ENCODE measurements around the gene GADD45G.

The GADD45G gene

DNA sequence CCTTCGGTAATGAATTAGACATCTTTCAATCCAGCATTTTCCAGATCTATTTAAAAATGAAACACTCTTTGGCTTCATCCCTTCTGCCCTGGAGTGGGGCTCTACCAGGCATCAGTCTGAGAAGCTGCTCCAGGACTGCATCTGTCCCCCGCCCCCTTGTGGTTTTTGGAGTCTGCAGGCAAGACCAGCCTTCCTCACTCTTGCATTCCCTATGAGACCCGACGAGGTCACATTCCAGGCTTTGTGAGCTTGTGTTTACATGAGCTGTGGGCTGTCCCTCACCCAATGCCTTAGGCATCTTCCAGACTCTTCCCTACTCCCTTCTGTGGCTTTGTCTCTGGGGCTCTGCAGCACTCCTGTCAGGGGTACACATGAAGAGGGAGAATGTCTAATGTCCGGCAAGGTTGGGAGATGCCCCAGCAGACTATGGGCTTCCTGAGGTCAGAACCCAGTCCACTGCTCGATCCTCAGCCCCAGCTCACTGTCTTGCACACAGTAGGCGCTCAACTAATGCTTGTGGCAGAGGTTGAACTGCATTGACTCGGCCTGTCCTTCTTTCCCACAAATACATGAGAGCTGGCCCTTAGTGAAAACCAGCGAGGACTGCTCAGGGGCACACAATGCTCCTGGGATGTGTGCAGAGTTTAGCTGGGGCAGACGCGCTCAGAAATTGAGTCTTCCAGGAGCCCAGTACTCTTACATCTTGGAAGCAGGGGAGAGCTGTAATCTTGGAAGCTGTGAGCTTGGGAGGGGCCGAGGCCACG lies 11.7 kb upstream of the GADD45G start:
- DNase-seq (ENCODE audit: low spot score) = no peak

DNA sequence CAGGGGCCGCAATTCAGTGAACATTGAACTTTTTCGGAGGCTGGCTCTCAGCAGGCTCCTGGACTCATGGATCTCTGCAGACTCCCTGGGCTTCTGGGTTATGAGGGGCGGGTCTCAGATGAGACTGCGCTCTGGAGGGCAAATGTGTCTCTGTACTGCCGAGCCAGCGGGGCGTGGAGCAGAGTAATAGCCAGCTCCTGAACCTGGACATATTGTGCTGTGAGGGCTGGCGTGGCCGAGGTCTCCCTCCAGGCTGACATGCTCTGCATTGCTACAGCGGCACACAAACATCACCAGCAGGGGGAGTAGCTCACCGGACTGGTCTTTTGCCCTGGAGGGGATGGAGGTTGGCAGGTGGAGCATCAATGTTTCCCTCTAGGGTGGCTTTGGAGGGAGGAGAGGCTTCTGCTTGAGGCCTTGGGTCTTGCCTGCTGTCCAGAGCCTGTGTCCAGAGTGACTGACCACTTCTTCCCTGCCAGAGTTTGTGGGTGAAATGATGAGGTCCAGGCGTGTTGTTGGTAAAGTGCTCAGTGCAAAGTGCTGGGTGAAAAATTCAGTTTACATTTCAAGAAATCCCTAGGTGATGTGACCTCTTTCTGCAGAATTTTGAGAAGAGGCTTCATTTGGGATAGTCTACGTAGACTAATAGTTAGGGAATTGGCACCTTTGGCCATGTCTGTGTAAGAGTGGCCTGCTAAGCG lies 10.9 kb upstream of the GADD45G start:
- DNase-seq (ENCODE audit: low spot score) = no peak

DNA sequence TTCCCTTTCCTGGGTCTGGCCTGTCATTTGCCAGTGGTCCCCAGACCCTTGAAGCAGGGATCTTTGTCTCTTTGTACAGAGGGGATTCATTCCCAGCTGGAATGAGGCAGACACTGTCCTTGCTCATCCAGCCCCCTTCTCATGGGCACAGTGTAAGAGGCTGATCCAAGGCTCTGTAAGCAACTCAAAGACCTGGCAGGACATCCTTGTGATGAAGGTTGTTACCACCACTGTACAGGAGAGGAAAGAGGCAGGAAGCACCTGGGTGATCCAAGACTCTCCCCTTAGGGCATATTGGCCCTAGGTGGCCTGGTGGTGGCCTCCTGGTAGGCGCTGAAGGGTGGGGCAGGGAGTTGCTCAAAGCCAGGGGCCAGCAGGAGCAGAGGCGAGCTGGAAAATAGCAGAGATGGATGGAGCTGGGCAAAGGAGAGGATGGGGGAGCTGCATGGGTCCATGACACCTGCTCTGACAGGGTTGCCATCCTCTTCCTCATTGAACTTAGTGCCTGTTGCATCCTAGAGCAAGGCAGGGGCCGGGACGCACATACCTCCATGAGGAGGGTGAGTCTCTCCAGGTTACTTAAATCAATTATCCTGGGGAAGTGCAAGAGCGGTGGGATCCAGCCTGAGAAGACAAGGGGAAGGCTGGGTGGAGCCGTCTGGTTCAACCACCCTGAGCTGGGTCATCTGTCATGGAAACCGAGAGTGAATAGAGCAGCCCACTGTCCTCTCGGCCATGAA lies 9.8 kb upstream of the GADD45G start:
- no peak for DNase-seq (ENCODE audit: low spot score)

DNA sequence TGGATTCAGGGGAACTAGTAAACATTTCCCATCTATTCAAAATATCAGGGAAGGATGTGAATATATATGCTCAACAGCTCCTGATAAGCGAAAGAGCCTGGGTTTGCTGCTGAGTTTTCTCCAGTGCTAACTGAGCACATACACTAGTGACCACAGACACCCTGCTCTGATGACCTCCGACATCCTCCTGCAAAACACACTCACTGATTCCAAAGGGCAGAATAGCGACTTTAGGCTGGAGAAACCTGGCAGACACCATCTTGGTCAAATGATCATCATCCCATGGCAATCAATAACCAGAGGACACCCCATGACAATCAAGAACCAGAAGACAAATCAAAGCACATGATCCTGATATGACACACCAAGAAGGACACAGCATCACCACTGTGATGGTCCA lies 9.2 kb upstream of the GADD45G start:
- DNase-seq (ENCODE audit: low spot score) = no peak

DNA sequence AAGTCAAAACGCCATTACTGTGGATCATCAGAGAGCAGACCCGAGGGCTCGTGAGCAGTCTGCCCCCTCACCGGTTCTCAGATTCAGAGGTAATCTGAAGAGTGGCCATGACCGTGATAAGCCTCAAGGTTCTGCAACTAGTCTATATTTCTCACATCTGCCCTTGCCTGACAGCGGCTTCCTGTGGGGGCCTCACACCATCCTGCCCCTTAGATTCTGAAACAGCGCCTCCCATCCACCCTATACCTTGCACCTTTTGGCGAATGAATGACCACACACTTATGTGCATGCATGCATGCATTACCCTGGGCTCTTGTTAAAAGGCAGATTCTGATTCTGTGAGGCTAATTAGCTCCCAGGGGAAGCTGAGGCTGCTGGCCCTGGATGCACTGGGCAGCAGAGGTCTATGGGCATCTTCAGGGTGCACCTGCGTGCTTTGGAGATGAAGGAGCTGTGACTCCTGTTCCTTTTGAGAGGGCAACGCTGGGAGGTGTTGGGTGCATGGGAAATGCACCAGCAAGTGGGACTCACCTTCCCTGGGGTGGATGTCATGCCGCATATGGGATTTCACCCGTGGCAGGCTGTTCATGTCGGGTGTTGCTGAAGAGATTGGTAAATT lies 7.8 kb upstream of the GADD45G start:
- no peak for DNase-seq (ENCODE audit: low spot score)

DNA sequence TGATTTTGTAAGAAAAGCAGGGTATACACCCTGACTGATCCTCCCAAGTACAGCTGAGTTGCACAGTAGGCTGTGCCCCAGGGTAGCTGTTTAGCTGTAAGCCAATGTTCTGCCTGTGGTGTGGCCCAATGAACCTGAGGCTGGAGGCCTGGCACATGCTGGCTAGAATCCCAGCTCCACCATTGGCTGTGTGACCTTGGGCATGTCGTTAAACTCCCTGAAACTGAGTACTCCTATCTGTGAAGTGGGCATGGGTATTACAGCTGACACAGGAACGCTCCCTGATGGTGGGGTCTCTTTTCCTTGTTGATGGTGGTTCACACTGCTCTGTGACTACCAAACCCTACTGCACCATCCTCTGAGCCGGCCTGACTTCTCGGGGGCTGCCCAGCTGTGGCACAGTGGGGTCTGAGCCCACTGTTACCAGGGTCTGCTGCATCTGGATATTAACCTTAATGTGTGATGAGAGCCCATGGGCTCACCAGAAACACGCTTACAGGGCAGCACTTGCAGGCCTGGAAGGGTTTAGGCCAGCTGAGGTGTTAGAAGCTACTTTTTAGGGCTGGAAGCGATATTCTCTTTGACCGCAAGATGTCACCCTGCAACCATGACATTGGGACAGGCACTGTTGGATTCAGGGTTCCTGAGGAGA lies 7.0 kb upstream of the GADD45G start:
- DNase-seq (ENCODE audit: low spot score) = peak; percentile 64

DNA sequence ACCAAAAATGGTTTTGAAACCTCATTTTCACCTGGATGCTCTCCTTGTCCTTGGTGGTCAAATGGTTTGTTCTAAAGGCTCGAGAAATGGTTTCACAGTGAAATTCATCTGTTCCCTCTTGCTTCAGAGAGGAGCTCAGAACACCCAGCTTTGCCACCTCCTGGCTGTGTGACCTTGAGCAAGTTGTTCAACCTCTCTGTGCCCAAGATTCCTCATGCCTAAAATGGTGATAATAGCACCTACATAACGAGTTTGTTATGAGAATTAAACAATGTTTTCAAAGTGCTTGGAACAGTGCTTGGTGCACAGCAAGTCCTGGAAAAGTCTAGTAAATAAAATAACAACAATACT lies 6.5 kb upstream of the GADD45G start:
- no peak for DNase-seq (ENCODE audit: low spot score)

DNA sequence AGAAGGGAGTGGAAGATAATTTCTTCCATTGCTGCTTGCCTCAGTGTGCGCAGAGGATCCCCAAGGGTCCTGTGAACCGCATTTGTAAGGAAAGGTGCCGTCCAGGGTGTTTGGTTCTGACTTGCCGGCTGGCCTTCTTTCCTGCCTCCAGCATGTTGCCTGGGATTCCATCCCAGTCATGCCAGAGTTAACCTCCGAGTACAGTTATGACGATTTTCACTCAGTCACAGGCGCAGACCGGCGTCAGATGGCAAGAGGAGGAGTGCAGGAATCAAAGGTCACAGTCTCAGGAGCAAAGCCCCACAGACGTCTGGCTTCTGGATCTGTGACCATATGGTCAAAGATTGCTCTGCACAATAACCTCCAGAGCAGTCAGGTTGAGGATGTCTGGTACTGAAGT lies 5.9 kb upstream of the GADD45G start:
- no peak for DNase-seq (ENCODE audit: low spot score)

DNA sequence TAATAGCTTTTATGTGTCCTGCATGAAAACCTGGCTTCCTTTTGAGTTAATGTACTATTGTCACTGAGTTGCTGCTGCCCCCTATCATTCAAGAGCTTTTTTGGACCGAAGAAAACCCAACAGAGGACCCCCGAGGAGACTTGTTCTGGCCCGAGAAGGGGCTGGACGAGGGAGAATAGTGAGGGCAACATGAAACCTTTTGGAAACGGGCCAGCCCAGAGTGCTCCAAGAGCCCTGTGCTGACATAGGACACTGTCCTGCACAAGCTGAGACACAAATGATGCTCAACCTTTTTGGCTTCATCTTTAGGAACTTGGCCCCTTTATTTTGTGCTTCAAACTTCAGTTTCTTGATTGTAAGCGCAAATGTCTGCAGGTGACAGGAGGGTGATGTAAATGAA lies 4.0 kb upstream of the GADD45G start:
- no peak for DNase-seq (ENCODE audit: low spot score)

DNA sequence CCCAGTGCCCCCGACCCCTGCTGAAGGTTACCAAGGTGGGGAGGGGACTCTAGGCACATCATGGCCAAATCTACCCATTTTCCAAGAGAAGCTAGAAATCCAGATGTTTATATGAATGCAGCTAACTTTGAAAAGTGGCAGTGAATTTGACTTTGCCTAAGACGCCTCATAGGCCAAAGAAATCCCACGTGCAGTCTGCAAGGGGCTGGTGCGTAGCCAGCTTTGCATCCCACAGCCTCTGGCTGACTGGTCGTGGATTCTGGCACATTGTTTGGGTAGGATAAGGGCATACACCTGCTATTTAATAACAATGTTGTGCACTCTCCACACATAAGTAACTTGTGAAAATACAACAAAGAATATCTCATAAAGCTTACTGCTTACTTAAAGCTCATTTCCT lies 3.5 kb upstream of the GADD45G start:
- DNase-seq (ENCODE audit: low spot score) = no peak

DNA sequence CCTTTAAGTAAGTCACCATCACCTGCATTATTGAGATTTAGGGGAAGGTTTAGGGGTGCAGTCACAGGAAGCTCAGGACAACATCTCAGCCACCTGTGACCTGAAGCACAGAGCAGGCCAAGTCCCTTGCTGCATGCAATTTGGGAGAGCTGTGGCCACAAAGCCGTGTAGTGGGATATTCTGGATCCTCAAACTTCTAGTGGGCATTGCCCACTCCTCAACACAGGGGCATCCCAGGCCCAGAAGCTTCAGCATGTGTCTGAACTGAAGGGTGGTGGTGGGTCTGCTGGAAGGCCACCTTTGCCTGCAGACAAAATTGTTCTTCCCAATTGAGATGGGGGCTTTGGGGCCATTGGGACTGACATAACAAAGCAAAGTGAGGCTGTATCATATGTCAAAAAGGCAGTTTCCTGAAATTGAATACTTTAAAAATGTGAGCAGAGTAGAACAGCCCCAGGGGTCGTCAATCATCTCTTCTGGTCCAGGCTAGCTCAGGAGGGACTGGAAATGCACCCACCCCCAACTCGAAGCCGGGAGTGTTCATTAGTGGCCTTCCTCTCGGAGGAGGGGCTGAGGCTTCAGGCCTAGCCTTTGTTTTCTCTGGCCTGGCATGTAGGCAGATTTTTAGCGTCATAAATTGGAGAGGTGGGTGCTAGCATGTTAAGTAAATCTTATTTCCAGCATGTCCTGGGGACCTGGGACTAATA lies 2.8 kb upstream of the GADD45G start:
- no peak for DNase-seq (ENCODE audit: low spot score)

DNA sequence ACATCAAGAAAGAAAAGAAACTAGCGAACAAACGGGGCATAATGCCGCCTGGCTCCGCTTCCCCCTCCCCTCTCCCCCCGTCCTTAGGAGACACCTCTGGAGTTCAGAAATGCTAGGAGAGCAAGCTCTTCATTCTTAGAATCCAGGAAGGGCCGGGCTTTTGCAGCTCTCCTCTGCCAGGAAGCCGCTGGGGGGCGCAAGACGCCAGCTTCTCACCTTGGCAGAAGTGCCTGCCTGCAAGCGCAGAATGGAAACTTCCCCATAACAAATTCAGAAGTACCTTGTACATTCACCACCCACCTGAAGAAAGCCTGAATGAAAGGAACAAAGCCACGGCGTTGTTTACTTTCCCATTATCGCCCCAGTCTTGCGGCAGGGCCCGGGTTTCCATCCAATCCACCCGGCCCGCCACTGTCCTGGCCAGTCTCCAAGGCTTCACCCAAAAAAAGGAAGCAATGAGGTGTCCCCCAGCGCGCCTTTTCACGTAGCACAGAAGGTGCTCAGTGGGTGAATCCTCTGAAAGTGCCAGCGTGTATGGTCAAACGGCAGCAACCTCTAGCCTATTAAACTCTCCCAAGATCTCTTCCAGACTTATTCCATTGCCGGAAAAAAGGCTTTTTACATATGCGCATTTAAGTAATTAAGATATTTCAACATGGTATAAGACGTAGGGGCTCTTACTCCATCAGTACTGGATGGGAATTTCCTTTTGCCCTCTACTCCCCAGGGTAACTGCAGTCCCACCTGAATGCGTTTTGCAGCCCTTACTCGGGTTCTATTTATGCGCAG lies 1.6 kb upstream of the GADD45G start:
- peak; percentile 65 for DNase-seq (ENCODE audit: low spot score)

DNA sequence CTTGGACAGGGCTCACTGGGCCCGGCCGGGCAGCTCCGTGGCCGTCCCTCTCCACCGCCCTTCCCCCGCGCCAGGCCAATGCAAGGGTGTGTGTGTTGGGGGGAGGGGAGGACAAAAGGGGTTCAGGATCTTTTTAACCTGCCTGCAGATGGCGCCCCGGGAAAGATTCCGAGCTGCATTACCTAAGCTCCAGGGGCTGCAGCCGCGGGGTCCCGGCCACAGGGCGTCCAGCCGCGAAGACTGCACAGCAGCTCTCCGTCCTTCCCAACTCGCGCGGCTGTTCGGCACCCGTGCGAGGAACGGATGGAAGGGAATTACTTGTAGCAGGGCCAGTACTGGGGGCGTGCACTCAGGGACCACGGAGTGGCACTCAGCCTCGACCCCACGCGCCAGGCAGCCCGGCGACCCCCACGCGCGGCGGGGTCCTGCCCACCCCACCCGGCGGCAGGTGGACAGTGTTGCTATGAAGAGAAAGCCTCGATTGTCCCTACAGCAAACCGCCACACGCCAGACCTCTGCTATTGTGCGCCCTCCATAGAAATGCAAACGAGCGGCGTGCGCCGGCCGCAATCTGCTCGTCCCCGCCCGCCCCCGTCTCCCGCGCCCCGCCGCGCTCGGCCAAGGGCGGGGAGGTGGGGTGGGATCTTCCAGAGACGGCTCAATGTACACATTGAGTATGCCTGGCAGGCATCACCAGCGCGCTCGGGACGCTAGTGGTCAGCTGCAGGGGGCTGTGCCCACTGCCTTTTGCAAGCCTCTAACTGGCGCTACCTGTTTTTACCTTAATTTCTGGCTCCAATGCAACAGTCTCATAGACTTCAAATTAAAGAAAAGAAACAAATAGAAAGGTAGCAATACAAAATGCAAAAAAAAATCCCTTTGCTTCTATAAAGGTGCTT lies 796 bp upstream of the GADD45G start:
- no peak for DNase-seq (ENCODE audit: low spot score)

DNA sequence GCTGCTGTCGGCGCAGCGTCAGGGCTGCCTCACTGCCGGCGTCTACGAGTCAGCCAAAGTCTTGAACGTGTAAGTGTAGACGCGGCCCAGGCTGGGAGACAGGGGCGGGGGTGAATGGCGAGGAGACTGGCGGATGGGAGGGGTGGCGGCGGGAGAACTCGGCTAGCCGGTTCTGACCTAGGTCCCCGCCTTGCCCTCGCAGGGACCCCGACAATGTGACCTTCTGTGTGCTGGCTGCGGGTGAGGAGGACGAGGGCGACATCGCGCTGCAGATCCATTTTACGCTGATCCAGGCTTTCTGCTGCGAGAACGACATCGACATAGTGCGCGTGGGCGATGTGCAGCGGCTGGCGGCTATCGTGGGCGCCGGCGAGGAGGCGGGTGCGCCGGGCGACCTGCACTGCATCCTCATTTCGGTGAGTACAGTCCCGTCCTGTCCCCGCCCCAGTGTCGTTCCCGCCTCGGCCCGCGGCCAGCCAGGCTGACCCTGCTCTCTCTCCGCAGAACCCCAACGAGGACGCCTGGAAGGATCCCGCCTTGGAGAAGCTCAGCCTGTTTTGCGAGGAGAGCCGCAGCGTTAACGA lies 745 bp downstream of the GADD45G start:
- DNase-seq (ENCODE audit: low spot score) = no peak

DNA sequence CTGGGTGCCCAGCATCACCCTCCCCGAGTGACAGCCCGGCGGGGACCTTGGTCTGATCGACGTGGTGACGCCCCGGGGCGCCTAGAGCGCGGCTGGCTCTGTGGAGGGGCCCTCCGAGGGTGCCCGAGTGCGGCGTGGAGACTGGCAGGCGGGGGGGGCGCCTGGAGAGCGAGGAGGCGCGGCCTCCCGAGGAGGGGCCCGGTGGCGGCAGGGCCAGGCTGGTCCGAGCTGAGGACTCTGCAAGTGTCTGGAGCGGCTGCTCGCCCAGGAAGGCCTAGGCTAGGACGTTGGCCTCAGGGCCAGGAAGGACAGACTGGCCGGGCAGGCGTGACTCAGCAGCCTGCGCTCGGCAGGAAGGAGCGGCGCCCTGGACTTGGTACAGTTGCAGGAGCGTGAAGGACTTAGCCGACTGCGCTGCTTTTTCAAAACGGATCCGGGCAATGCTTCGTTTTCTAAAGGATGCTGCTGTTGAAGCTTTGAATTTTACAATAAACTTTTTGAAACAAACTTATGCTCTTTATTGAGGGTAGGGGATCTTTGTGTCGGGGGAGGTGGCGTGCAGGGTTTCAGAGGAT lies 1.3 kb downstream of the GADD45G start:
- peak; percentile 68 for DNase-seq (ENCODE audit: low spot score)

DNA sequence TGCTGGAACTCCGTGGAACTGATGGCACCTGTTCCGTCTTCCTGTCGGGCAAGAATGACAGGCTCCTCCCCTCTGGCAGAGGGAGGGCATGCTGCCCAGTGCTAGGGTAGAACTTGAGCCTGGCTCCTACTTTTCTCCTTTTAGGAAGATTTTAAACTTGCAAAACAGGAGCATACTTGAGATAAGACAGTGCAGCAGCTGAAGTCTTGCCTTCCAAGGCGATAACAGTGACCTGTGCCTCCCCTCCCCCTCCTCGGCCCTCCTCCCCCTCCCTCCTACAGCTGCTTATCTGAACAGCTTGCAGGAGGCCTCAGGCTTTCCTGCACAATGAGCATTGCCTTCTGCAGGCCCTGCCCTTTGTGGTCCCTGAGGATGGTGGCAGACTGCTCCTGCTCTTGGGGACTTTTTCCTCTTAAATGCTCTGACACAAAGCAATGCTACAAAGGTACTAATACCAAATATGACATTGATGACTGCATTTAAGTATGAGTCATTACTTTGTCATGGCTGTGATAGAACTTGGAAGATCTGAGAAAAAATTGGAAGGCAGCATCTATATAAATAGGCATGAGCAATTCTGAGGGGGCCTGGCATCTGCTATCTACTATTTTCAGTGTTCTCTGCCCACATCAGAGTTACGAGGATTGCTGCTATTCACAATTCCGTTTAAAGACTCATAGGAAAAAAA lies 2.0 kb downstream of the GADD45G start:
- peak; percentile 18 for DNase-seq (ENCODE audit: low spot score)

DNA sequence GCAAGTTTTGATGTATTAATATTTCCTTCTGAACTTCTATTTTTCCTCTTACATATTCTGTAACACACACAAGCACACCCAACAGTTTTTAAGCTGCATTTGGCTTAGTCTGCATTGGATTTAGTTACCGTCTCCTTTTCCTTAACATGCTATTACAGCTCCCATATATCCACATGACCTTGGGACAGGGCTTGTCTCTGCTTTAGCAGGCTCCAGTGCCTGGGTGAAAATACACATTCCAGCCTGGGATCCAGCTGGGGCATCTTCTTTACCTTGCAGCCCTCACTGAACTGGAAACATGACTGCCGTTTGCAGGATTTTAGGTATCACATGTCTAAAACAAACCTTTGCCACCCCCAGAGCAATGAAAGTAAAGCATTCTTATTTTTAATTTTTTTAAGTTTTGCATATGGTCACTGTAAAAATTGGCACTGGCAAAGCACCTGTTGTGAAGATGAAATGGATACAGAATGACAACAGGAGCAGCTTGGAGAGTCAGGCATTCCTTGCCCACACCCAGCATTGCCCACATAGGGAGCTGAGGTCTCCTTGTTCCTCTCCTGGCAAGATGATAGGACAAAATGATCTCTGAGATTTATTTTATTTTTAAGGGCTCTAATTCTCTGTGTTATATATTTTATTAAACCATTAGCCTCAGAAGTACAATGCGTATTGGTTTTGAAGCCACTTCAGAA lies 4.0 kb downstream of the GADD45G start:
- DNase-seq (ENCODE audit: low spot score) = no peak
